Gastrocnemius medialis (tissue), 4 donors: Measurements from ENCODE around the gene PABPC1L. TPM values are rescaled to one million over a fixed set of nuclear protein-coding genes. Genes with fewer than 3 reads are reported as not detected.

Source experiments
- ATAC-seq, 2 donors: fragments of 150-250 bp; one replicate each; pipeline ENCODE4 v1.9.1; 2016
- DNase-seq, 2 donors: peaks; one replicate each; pipeline ENCODE4 v3.0.0-alpha.2; 2019
- H3K27ac ChIP-seq, 4 donors: fragments of 200-600 bp; sonication (generic); 1 replicate in 1 of 4; 2 replicates in 3 of 4; pipeline ENCODE4 v1.5.1; 2016 to 2018; ENCODE audit warnings: mild to moderate bottlenecking in 2 of 4, moderate library complexity in 1 of 4
- H3K27me3 ChIP-seq, 3 donors: fragments of 200-600 bp; sonication (generic) in 2 of 3; 1 replicate in 1 of 3; 2 replicates in 2 of 3; pipeline versions ENCODE4 v1.5.1 to v1.6.0; 2016 to 2019; ENCODE audit warnings: mild to moderate bottlenecking in 1 of 3, moderate library complexity in 1 of 3
- H3K36me3 ChIP-seq, 2 donors: fragments of 200-600 bp; sonication (generic) in 1 of 2; one replicate each; pipeline ENCODE4 v1.5.1; 2017 to 2018
- H3K4me1 ChIP-seq, 2 donors: fragments of 200-600 bp; sonication (generic) in 1 of 2; one replicate each; pipeline ENCODE4 v1.5.1; 2016 to 2017; ENCODE audit warnings: mild to moderate bottlenecking in 2 of 2
- H3K4me3 ChIP-seq, 4 donors: fragments of 200-600 bp; sonication (generic) in 3 of 4; 1 replicate in 1 of 4; 2 replicates in 3 of 4; pipeline ENCODE4 v1.5.1; 2016 to 2019; ENCODE audit warnings: mild to moderate bottlenecking in 2 of 4
- H3K9me3 ChIP-seq, 3 donors: fragments of 200-600 bp; sonication (generic) in 2 of 3; 1 replicate in 1 of 3; 2 replicates in 2 of 3; pipeline ENCODE4 v1.5.1; 2016 to 2019
- CTCF ChIP-seq, 5 experiments: fragments of 450-650 bp in 3 of 5; fragments of 200-600 bp in 2 of 5; sonication (generic) in 2 of 5; IDR thresholded peaks in 4 of 5; conservative IDR thresholded peaks in 1 of 5; 1 replicate in 4 of 5; 2 replicates in 1 of 5; pipeline ENCODE4 v1.5.1; 2016 to 2019; ENCODE audit warnings: antibody characterized with exemption in 5 of 5, mild to moderate bottlenecking in 3 of 5, moderate library complexity in 3 of 5
- POLR2A ChIP-seq, 2 donors: fragments of 450-650 bp; IDR thresholded peaks; one replicate each; pipeline ENCODE4 v1.6.1; 2017; ENCODE audit warnings: antibody characterized with exemption in 2 of 2, mild to moderate bottlenecking in 2 of 2, moderate library complexity in 2 of 2
- in situ Hi-C, 4 donors: fragments of 200-750 bp; cut with MboI; loops; one replicate each; pipeline versions ENCODE4 v1.15.0 to v1.8.0; 2017; ENCODE audit warnings: low sequenced_read_pairs in 4 of 4
- intact Hi-C: fragments of 100-400 bp; cut with DNase I; formaldehyde crosslinking; loops from one replicate; pipeline ENCODE4 v1.15.1; 2023; ENCODE audit warnings: low total_unique reads
- total RNA-seq, 4 donors: library from RNA; depleted of rRNA; stranded (reverse); fragments of >200 nt; gene quantifications; one replicate each; pipeline versions ENCODE4 v1.1.0 to v1.2.3, GENCODE V29; 2016

PABPC1L gene
- total RNA-seq, 4 donors from 2014 or later: 0.22 to 3.8 (median 0.54) TPM

- Histone ChIP-seq H3K27me3 (no peaks in the 10 kb centered on the region), H3K27ac (no peak overlapping the region), H3K4me3 (no peak overlapping the region), H3K4me1 (peaks cover 0 to 3% of the 10 kb centered on the region in 2 donors), H3K36me3 (peaks cover 0 to 12% of the 10 kb centered on the region in 2 donors), H3K9me3 (no peaks in the 10 kb centered on the region)
- ATAC-seq: no peak
- in situ Hi-C loops: no loop called here
- no peak for DNase-seq
- intact Hi-C loops: no loop called here
- TF ChIP-seq CTCF (IDR thresholded peaks at IDR 0.05 in 4 of 5, conservative IDR thresholded peaks at IDR 0.05 in 1 of 5) (no peak), POLR2A (IDR thresholded peaks at IDR 0.05) (no peak)
These were observed 78.8 kb downstream of the PABPC1L start for GRCh38 chr20:44988631-44989171.

Other genes starting within 250 kb of the PABPC1L start
- 10 to 100 TPM; 16.4 to 65.3 (median 45.7) TPM for gene CCN5, start 194.7 kb upstream of the PABPC1L start, total RNA-seq
- gene KCNK15, start 164.2 kb upstream of the PABPC1L start, total RNA-seq: under 1 TPM in 1 of 4 donors, not detected in 3; 0.20 TPM
- gene RIMS4, start 99.5 kb upstream of the PABPC1L start, total RNA-seq: under 1 TPM in 2 of 4 donors, not detected in 2; 0.13 to 0.41 TPM
- 10 to 100 TPM; 73.2 to 77.9 (median 75.2) TPM for gene YWHAB, start 24.4 kb upstream of the PABPC1L start, total RNA-seq
- 10 to 100 TPM in 3 of 4 donors, 1 to 10 TPM in 1; 9.8 to 19.2 (median 17.0) TPM for gene TOMM34, start 50.3 kb downstream of the PABPC1L start, total RNA-seq
- gene STK4, start 56.5 kb downstream of the PABPC1L start, total RNA-seq: 1 to 10 TPM; 4.5 to 6.4 (median 5.5) TPM
- gene KCNS1, start 191.1 kb downstream of the PABPC1L start, total RNA-seq: not detected
- not detected for gene WFDC5, start 205.1 kb downstream of the PABPC1L start, total RNA-seq
- not detected for gene WFDC12, start 214.4 kb downstream of the PABPC1L start, total RNA-seq